SIG-M5 (cell line): Measurements from ENCODE around the gene ADGRE2.
"Not testable (repeated sequence)": the region's sequence is repeated elsewhere in the genome, so short reads cannot be mapped to it uniquely, and the experiment has no call there.

Experiments used
- DNase-seq: peaks from one replicate; lab custom pipeline; 2025; lab: John Stamatoyannopoulos, UW

ADGRE2 gene

DNA sequence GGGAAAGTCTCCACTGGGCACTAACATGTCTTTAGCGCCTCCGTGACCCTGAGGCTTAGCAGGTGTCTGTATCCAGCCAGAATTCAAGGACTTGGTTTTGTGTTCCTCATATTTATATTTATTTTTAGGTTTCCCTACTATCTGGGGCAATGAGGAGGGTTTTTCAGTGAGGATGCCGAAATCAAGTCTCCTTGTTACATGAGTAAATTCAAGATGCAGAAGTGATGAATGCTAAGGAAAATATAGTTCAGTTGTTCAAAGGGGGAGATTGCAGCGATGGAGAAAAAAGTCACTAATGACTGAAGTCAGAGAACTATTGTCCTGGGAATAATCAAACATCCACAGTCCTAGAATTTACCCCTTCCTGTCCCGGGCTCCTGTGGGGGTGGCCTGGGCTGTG, 791 bp upstream of the ADGRE2 start:
- DNase-seq = no peak

DNA sequence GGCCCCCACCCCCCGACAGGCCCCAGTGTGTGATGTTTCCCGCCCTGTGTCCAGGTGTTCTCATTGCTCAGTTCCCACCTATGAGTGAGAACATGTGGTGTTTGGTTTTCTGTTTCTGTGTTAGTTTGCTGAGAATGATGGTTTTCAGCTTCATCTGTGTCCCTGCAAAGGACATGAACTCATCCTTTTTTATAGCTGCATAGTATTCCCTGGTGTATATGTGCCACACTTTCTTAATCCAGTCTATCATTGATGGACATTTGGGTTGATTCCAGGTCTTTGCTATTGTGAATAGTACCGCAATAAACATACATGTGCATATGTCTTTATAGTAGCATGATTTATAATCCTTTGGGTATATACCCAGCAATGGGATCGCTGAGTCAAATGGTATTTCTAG, 715 bp downstream of the ADGRE2 start:
- DNase-seq = not testable (repeated sequence)

DNA sequence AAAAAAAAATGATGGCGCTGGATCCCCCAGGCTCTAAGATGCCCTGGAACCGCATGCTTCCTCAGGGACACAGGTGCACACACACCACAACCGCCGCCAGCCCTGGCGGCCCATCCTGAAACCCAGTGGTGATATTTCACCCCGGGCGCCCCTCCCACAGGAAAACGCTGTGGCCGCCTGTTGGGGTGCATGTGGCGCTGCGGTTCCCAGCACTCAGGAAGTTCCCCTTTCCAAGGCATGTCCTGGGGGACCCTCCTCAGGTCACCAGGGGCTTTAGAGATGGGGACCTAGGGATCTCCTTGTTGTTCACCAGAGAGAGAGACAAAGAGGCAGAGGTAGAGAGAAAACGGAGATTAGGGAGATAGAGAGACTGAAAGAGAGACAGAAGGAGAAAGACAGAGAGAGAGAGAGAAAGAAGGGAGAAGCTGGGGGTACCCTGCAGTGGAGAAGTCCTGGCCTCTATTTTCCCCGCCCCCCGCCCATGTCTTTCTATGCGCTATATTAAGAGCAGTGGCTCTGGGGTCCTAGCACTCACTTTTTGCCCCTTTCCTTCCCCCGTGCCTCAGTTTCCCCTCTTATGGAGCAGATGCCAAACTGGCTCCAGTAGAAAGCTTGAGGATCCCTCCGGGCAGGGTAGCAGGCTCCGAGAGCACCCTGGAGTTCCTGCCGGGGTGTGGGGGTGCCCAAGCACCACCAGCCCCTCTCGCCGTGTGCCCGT, 2.3 kb downstream of the ADGRE2 start:
- DNase-seq = no peak

DNA sequence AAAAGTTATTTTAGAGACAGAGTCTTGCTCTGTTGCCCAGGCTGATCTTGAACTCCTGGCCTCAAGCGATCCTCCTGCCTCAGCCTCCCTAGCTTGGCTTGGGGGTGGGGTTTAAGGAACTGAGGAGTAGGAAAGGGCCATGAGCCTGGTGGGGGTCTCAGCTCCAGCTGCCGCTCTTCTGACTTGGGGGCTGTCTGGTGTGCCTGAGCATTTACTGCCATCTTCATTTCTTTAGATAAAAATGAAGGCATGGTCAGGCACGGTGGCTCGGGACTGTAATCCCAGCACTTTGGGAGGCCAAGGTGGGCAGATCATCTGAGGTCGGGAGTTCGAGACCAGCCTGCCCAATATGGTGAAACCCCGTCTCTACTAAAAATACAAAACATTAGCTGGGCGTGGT, 3.0 kb downstream of the ADGRE2 start:
- DNase-seq = not testable (repeated sequence)

- no peak for DNase-seq
These were observed 4.0 kb downstream of the ADGRE2 start for GRCh38 chr19:14774373-14774772.

GRCh38 chr19:14773722-14774121, 4.6 kb downstream of the ADGRE2 start:
- DNase-seq = not testable (repeated sequence)

- no peak for DNase-seq
These were observed 5.4 kb downstream of the ADGRE2 start for GRCh38 chr19:14772995-14773394.

- DNase-seq = no peak
These were observed 5.9 kb downstream of the ADGRE2 start for GRCh38 chr19:14772467-14772866.

GRCh38 chr19:14770944-14771839, 7.2 kb downstream of the ADGRE2 start:
- no peak for DNase-seq

DNA sequence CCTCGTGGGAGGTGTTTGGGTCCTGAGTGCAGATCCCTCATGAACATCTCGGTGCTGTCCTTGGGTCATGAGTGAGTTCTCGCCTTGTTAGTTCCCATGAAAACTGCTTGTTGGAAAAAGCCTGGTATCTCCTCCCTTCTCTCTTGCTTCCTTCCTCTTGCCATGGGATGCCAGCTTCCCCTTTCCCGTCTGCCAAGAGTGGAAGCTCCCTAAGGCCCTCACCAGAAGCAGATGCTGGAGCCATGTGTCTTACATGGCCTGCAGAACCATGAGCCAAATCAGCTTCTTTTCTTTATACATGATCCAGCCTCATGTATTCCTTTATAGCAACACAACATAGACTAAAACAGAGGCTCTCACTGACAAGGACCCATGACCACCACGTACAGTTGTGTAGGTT, 8.2 kb downstream of the ADGRE2 start:
- DNase-seq = no peak

DNA sequence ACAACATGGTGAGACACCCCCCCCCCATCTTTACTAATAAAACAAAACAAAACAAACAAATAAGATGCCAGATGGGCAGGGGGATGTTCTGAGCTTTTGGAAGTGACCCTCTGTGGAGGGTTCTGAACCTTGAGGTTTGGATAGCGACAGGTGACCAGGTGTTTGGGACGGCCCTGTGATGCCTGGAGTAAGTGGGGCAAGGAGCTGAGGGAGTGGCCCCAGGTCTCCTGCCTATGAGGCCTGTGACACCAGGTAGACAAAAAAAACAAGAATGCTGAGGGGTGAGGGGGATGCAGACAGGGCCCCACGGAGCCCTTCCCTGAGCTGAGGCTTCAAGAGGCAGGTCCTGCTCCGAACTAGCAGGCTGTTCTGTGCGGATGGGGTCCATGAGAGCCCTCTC, 9.2 kb downstream of the ADGRE2 start:
- DNase-seq = no peak

GRCh38 chr19:14768001-14768400, 10.4 kb downstream of the ADGRE2 start:
- DNase-seq = no peak

- no peak for DNase-seq
These were observed 10.8 kb downstream of the ADGRE2 start for GRCh38 chr19:14767466-14767971.

DNA sequence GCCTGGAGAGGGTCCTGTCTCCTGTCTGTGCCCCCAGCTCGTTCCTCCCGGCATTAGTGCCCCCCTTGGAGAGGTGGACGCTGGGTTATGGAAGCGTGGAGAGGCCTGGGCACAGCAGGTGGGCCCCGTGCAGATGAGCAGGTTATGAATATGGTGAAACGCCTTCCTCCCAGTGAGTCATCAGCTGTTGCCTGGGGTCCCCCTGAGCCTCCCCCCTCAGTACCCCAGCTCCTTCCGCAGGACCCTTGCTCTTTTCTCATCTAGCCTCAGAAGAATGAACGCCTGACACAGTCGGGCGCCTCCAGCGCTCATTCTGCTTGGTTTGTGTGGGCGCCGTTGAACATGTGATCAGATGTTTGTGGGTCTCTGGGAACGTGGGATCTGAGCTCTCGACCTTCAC, 12.5 kb downstream of the ADGRE2 start:
- not testable (repeated sequence) for DNase-seq

GRCh38 chr19:14765403-14765802, 13.0 kb downstream of the ADGRE2 start:
- not testable (repeated sequence) for DNase-seq

DNA sequence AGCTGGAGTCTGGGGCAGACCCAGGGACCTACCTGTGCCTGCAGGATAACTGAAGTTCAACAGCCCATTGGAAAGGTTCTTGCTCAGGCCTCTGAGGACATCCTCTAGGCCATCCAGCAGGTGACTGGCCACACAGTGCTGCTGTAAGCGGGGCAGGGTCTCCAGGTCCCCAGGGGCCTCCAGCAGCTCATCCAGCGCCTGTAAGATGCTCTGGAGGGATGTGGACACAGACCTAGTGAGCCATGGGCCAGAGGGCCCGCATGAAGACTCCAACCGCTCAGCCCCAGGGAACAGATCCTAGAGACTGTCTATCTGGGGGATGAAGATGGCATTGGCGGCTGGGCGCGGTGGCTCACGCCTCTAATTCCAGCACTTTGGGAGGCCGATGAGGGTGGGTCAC, 14.0 kb downstream of the ADGRE2 start:
- no peak for DNase-seq

- no peak for DNase-seq
These were observed 14.7 kb downstream of the ADGRE2 start for GRCh38 chr19:14763497-14764145.

DNA sequence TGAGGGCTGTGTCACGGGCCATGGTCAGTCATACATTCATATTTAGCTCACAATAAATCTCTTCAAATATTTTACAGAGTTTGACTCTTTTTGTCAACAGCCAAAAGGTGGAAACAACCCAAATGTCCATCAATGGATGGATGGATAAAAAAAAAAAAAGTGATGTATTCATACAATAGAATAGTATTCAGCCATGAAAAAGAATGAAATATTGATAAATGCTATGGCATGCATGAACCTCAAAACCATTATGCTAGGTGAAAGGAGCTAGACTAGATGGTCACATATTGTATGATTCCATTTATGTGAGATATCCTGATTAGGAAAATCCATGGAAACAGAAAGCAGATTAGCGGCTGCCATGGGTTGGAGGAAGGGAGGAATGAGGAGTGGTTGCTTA, 16.2 kb downstream of the ADGRE2 start:
- no peak for DNase-seq

- no peak for DNase-seq
These were observed 16.8 kb downstream of the ADGRE2 start for GRCh38 chr19:14761607-14762006.

GRCh38 chr19:14758816-14759215, 19.5 kb downstream of the ADGRE2 start:
- DNase-seq = no peak

DNA sequence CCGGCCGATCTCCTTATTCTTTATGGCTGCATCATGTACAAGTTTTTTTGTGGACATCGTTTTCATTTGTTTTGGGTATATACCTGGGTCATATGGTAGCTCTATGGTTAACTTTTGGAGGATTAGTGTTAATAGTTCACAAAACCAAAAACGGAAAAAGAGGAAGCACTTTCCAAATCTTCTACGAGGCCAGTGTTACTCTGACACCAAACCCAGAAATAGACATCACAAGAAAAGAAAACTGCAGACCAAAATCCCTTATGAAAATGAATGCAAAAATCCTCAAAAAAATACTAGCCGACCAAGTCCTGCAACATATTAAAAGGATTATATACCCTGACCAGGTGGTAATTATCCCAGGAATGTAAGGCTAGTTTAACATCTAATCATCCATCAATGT, 29.8 kb downstream of the ADGRE2 start:
- DNase-seq = no peak

DNA sequence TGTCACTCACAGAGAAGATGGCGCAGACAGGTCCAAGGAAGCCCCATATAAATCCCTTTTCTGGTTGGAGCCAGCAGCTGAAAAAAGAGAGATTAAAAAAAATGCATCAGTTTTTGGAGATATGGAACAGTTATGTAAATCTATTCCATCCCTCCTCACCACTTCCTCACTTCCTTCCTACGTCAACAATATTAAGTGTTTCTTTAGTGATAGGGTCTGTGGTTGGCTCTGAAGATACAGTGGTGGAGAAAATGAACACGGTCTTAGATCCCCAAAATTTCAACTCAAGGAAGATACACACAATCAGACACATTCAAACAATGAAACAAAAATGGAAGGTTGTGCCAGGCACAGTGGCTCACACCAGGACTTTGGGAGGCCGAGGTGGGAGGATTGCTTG, 31.5 kb downstream of the ADGRE2 start:
- DNase-seq = no peak

GRCh38 chr19:14735915-14736314, 42.4 kb downstream of the ADGRE2 start:
- no peak for DNase-seq
